Measurements from ENCODE around the gene SIM1.

DNA sequence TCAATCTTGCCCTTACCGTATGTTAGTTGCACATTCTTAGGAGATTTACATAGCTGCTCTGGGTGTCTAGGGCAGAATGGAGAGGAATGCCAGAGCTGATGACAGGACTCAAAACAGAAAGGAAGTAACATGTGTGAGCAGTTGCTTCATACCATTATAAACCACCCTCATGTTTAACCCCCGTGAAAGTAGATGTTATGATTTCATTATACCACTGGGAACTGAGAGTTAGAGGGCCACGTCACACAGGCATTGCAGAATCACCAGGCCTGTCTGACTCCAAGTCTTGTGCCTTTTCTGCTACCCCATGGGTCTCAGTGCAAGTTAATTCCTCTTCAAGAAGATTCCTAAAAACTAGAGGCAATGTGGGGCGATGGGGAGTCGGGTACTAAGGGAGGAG is 23.5 kb upstream of the SIM1 start:
- TF ChIP-seq TCF12 (IDR thresholded peaks at IDR 0.05; ENCODE audit: low read depth) (no peak), EP300 (IDR thresholded peaks at IDR 0.05; ENCODE audit: borderline replicate concordance) (no peak), TAF1 (IDR thresholded peaks at IDR 0.05; ENCODE audit: low read depth) (no peak), FOXM1 (IDR thresholded peaks at IDR 0.05; ENCODE audit: borderline replicate concordance, low read depth) (no peak), ZBTB7A (IDR thresholded peaks at IDR 0.05; ENCODE audit: low read depth) (no peak), TEAD4 (IDR thresholded peaks at IDR 0.05) (no peak), CREB1 (IDR thresholded peaks at IDR 0.05; ENCODE audit: low read depth) (no peak), CEBPB (IDR thresholded peaks at IDR 0.05) (no peak), EGR1 (IDR thresholded peaks at IDR 0.05) (no peak), YY1 (IDR thresholded peaks at IDR 0.05; ENCODE audit: low read depth) (no peak), RAD21 (IDR thresholded peaks at IDR 0.05; ENCODE audit: low read depth) (no peak), NFIC (IDR thresholded peaks at IDR 0.05) (no peak)
- TF ChIP-seq, protein P1, sequence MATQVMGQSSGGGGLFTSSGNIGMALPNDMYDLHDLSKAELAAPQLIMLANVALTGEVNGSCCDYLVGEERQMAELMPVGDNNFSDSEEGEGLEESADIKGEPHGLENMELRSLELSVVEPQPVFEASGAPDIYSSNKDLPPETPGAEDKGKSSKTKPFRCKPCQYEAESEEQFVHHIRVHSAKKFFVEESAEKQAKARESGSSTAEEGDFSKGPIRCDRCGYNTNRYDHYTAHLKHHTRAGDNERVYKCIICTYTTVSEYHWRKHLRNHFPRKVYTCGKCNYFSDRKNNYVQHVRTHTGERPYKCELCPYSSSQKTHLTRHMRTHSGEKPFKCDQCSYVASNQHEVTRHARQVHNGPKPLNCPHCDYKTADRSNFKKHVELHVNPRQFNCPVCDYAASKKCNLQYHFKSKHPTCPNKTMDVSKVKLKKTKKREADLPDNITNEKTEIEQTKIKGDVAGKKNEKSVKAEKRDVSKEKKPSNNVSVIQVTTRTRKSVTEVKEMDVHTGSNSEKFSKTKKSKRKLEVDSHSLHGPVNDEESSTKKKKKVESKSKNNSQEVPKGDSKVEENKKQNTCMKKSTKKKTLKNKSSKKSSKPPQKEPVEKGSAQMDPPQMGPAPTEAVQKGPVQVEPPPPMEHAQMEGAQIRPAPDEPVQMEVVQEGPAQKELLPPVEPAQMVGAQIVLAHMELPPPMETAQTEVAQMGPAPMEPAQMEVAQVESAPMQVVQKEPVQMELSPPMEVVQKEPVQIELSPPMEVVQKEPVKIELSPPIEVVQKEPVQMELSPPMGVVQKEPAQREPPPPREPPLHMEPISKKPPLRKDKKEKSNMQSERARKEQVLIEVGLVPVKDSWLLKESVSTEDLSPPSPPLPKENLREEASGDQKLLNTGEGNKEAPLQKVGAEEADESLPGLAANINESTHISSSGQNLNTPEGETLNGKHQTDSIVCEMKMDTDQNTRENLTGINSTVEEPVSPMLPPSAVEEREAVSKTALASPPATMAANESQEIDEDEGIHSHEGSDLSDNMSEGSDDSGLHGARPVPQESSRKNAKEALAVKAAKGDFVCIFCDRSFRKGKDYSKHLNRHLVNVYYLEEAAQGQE (IDR thresholded peaks at IDR 0.05; ENCODE audit: low read depth), result no peak
